ENCODE results near the gene CDIPT. TPM values are rescaled to one million over a fixed set of nuclear protein-coding genes. Genes with fewer than 3 reads are reported as not detected.
A peak's percentile ranks its signal among the peaks of the same experiment; 100 is the strongest.

The CDIPT gene
- total and polyA plus RNA-seq, 10 of the 15 experiments (the other 5 are each of a cell fraction or from before 2014, with no cell fraction given): 0.87 to 36.4 (median 27.1) TPM

GRCh38 chr16:29862884-29863668 lies at the start of gene CDIPT (continued):
- TF ChIP-seq CUX1 (IDR thresholded peaks at IDR 0.05; ENCODE audit: insufficient replicate concordance, low read depth, low read length) (no peak), NR2F1 (conservative IDR thresholded peaks at IDR 0.05) (0 out of 2 replicates have a peak, but pooled peaks have one; percentile 21), HCFC1 (IDR thresholded peaks at IDR 0.05; ENCODE audit: low read length) (peak; percentile 82), NR2C1 (IDR thresholded peaks at IDR 0.05) (peak; percentile 73), SIX5 (IDR thresholded peaks at IDR 0.05; ENCODE audit: low read depth, low read length, severe bottlenecking) (peak; percentile 62), TCF7 (IDR thresholded peaks at IDR 0.05; ENCODE audit: borderline replicate concordance) (no peak), SIN3A (IDR thresholded peaks at IDR 0.05; ENCODE audit: low read depth, low read length) (no peak), ZNF622 (IDR thresholded peaks at IDR 0.05) (no peak), CHD1 (IDR thresholded peaks at IDR 0.05; ENCODE audit: low read depth, low read length) (peak; percentile 99), DPF2 (IDR thresholded peaks at IDR 0.05) (0 out of 2 replicates have a peak, but pooled peaks have one; percentile 38), ATF2 (IDR thresholded peaks at IDR 0.05; ENCODE audit: low read length) (peak; percentile 85), NRF1 (conservative IDR thresholded peaks at IDR 0.05; ENCODE audit: low read depth, low read length) (no peak; the same call in 1 of the 2 replicates), E4F1 (IDR thresholded peaks at IDR 0.05; ENCODE audit: borderline replicate concordance, partially characterized antibody) (peak; percentile 97), NFYB (IDR thresholded peaks at IDR 0.05; ENCODE audit: insufficient read depth, low read depth, low read length) (no peak), MTA2 (IDR thresholded peaks at IDR 0.05; ENCODE audit: low read depth) (peak; percentile 38), LARP7 (IDR thresholded peaks at IDR 0.05) (no peak; the same call in 1 of the 2 replicates), SMC3 (IDR thresholded peaks at IDR 0.05; ENCODE audit: borderline replicate concordance, low read length) (no peak), RAD21 (IDR thresholded peaks at IDR 0.05; ENCODE audit: insufficient read depth, low read depth, low read length) (no peak)
